HG03064 (cell line): ENCODE measurements around the gene KRTAP1-5.
"Not testable (repeated sequence)": the region's sequence is repeated elsewhere in the genome, so short reads cannot be mapped to it uniquely, and the experiment has no call there.

Source experiments
- ATAC-seq: cut with Tn5 transposase; IDR thresholded peaks from one replicate; pipeline ENCODE4 v1.9.1; 2021; ENCODE audit warnings: low read depth; ENCODE audit not compliant: unreplicated experiment

Gene KRTAP1-5

GRCh38 chr17:41049110-41049509 lies 22.1 kb upstream of the KRTAP1-5 start:
- no peak for ATAC-seq

DNA sequence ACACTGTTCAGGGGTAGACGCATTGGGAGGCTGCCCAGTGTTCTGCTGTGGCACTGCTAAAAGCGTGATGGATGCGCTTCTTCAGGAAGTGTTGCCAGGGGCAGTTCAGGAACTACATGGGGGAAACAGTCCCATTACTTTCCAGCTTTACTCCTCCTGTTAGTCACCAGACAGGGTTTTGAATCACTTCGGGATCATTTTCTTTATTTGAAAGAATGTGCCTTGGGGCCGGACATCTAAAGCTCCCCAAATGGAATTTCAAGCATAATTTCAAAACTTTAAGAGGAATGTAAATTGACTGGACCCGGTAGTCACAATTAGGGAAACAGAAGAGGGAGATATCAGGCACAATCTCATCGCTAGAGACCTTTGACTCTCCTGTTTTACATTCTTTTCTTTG lies 21.4 kb upstream of the KRTAP1-5 start:
- ATAC-seq = no peak

DNA sequence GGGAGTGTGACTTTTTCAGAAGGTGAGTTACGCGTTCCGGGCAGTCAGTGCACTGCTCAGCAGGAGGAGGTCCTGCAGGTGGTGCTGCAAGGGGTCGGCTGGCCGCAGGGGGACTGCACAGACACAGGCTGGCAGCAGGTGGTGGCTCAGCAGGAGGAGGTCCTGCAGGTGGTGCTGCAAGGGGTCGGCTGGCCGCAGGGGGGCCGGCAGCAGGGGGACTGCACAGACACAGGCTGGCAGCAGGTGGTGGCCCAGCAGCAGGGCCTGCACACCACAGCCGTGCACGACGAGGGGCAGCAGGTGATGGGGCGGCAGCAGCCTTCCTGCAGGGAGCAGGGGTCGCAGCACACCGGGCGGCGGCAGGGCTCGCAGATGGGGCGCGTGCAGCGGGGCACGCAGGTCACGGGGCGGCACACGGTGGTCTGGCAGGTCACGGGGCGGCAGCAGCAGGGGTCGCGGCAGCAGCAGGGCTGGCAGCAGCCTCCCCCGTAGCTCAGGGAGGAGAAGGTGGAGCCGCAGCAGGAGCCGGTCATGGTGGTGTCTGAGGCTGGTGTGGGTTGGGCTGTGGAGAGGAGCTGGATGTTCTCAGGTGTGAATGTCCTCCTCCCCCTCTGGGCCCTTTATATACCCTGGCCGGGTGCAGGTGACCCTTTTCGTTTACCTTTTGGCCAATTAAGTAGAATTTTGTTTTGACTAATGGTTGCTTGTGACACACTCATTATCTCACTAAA lies 19.9 kb upstream of the KRTAP1-5 start, which contains the start of gene KRTAP2-1:
Gene KRTAP2-1 (minus strand): TSS at position 582 of the 731 bp plus-strand sequence. CDS start 49 bp downstream, at position 533.
- not testable (repeated sequence) for ATAC-seq

DNA sequence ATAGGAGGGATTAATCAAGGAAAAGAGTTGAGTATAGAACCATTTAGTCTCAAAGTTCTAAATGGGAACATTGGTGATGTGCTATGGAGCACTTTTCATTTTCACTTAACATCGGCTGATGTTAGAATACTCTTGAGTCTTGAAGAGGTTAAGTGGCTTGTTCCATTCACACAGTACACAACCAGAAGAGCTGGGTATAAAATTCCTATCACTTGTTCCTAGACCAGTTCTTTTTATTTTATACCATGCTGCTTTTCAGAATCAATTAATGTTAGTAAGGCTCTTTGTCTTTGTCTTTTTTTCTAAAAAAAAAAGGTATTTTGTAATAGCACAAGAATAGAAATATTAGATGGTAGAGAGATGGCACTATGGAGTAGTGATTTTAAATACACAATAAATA lies 15.9 kb upstream of the KRTAP1-5 start:
- ATAC-seq = no peak

DNA sequence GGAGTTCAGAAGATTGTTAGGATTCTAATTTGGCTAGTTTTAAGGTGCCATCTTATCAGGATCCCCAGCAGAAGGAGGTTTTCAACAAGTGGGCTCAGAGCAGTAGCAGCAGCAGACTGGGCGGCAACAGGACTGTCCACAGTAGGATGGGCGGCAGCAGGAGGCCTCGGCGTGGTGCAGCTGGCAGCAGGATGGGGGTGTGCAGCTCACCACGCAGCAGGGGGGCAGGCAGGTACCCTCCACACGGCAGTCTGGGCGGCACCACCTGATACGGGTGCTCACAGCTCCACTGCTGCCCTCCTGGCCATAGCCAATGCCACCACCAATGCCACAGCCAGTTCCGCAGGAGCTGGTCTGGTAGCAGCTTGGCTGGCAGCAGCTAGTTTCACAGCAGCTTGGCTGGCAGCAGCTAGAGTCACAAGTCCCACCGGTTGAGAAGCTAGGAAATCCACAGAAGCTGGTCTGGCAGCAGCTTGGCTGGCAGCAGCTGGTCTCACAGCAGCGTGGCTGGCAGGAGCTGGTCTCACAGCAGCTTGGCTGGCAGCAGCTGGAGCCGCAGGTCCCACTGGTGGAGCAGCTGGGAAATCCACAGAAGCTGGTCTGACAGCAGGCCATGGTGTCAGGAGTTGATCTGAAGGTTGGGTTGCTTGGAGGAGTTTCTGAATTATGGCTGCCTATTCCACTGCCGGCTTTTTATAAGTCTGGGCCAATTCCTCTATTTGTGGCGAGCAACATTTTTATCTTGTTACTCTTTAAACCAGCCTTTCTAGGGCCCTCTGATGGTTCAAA lies 14.0 kb upstream of the KRTAP1-5 start, which contains the start of gene KRTAP1-1:
Gene KRTAP1-1 (minus strand): TSS at position 668 of the 789 bp plus-strand sequence. CDS start 53 bp downstream, at position 615.
- ATAC-seq = not testable (repeated sequence)

DNA sequence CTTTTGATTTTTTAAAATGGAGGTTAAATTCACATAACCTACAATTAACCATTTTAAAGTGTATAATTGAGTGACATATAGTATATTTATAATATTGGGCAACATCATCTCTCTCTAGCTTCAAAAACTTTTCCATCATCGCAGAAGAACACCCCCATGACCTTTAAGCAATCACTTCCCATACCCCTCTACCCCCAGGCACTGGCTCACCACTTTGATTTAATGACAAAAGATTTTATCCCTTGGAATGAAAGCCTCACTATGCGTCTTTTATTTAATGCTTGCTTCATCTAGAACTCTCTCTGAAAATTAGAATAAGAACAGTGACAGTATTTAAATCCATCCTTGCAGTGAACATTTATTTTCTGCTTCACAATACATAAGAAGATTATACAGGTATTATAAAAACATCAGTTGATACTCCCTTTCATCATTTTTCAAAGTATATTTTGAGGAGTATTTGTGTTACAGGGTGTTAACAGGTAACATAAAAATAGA lies 10.9 kb upstream of the KRTAP1-5 start:
- ATAC-seq = no peak

- ATAC-seq = not testable (repeated sequence)
Measured at GRCh38 chr17:41034346-41034935, 7.4 kb upstream of the KRTAP1-5 start, which contains the start of gene KRTAP1-3. Gene KRTAP1-3 (minus strand): TSS chr17:41034874. CDS start chr17:41034821, 53 bp downstream.

- ATAC-seq = no peak
Measured at GRCh38 chr17:41029633-41030245, 2.7 kb upstream of the KRTAP1-5 start, which contains the start of gene KRTAP1-4. Gene KRTAP1-4 (minus strand): TSS chr17:41030195. CDS start chr17:41030078, 117 bp downstream.

- ATAC-seq = no peak
Measured at GRCh38 chr17:41024697-41025096, 2.3 kb downstream of the KRTAP1-5 start.

DNA sequence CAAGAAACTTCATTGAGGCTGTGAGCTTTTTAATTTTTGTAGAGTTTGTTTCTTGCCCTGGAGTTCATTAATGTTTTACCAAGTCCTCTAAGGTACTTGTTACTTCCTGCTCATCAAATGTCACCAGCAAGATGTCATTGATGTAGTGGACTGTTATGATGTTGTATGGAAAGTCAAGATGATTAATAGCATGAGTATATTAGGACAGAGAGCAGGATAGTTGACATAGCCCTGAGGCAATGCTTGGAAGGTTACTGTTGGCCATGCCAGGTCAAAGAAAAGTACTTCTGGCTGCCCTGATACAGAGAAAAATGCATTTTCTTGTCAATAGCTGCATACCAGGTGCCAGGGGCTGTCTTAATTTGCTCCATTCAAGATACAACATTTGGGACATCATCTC lies 6.7 kb downstream of the KRTAP1-5 start:
- ATAC-seq = no peak

GRCh38 chr17:41019415-41019814 lies 7.6 kb downstream of the KRTAP1-5 start:
- no peak for ATAC-seq

DNA sequence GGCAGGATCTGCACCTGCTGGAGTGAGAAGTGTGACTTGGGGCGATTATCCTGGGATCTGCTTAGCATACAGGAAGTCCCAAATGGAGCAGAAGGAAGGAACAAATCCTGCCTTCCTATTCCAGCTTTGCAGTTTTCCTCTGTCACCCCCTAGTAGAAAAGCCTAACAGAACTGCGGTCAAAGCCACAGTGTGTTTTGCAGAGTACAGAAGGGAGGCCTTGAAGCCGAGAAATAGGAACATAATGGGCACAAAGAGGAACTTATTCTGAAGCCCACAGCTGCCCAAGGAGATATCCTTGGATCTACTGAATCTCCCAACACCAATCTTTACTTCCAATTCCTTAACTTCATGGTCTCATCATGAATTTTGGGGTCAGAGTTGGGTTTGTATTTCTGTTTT lies 8.5 kb downstream of the KRTAP1-5 start:
- ATAC-seq = no peak

GRCh38 chr17:41016578-41017215 lies 10.3 kb downstream of the KRTAP1-5 start:
- no peak for ATAC-seq

DNA sequence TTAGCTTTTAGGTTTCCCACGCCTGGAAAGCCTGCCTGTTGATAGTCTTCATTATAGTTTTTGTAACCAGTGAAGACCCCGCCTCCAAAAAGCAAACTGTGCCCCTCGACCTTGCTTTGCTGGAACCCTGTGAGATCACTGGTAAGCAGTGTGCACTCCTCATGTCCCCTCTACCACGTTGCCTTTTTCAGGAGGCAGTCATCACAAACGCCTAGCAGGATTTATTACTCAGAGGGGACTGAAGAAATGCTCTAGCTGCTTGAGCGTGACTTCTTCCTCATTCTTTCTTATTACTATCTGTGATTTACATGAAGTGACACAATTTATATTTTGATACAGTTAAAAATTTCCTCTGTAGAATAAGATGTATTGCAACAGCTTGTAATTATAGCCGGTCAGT lies 11.6 kb downstream of the KRTAP1-5 start:
- ATAC-seq = no peak

DNA sequence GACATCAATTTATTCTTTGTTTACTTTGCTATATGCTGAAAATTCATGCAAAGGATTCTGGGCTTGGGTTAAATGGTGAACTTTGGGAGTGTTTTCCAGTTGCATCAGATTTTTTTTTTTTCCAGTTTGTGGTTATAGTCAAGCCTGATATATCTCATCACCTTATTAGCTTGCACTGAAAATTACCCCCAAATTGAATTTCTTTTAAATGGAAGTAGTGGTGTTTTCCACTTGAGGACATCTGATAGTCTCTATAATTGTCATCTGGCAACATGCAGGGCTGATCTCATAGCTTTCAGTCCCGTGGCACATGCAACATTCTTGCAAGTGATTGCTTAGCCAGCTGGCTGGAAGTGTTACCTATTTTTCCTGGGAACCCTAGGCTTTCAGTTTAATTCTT lies 13.4 kb downstream of the KRTAP1-5 start:
- no peak for ATAC-seq

DNA sequence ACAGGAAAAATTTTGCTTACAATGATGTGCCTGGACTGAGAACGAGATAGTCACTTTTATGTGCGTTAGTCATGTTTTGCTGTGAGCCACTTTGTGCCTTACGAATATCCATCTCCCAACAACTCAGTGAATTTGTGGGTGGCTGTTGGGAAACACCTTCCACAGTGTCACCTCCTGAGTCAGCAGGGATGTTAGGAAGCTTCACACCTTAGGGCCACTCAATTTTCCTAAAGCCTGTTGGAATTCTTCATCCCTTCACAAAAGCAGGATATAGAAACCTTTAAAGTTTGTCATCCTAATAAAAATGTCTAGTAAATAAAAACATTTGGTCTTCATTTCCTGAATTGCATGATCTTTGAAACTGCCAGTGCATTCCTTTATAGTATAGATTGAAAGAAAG lies 13.8 kb downstream of the KRTAP1-5 start:
- ATAC-seq = no peak

DNA sequence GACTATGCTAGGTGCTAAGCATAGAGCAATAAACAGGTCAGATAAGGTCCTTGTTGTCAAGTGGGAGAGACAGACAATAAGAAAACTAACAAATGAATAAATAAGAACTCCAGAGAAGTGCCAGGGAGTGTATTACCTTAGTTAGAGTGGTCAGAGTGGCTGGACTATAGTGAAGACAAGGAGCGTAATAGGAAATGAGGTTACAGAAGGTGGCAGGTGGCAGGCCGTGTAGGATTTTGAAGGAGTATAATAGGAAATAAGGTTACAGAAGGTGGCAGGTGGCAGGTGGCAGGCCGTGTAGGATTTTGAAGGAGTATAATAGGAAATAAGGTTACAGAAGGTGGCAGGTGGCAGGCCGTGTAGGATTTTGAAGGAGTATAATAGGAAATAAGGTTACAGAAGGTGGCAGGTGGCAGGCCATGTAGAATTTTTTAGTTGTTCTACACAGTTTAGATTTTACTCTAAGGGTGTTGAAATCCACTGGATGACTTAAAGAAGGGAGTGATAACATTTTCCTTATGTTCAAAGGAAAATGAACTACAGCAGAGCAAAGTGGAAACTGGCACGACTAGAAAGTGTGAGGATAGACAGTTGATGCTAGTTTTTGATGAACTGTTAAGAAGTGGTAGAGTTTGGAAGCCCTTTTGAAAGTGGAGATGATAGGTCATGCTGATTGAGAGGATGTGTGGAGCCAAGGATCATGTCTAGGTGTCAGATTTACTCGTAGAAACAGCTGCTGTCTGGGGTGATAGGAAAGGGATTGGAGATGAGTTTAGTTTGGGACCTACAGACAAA lies 14.5 kb downstream of the KRTAP1-5 start:
- ATAC-seq = no peak

GRCh38 chr17:41010441-41010840 lies 16.6 kb downstream of the KRTAP1-5 start:
- no peak for ATAC-seq

DNA sequence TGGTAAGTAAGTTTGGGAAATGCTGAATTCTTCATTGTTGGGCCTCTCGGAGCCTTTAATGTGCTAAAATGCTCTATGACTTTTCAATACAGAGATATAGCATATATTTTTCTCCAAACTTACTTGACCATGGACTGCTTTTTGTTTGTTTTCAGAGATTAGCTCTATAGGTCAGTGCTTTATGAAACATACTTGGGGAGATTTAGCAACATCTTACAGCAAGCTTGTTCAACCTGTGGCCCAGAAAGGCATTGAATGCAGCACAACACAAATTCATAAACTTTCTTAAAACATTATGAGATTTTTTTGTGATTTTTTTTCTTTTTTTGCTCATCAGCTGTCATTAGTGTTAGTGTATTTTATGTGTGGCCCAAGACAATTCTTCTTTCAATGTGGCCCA lies 17.1 kb downstream of the KRTAP1-5 start:
- ATAC-seq = no peak
